Vagina (tissue), 2 donors: Measurements from ENCODE around the gene TH.

ENCODE experiments used
- CTCF ChIP-seq, 3 experiments: fragments of 450-650 bp in 2 of 3; fragments of 200-600 bp in 1 of 3; sonication (generic) in 1 of 3; IDR thresholded peaks; one replicate each; pipeline ENCODE4 v1.5.1; 2017 to 2019; ENCODE audit warnings: antibody characterized with exemption in 3 of 3, mild to moderate bottlenecking in 2 of 3, moderate library complexity in 2 of 3
- POLR2A ChIP-seq, 2 donors: fragments of 450-650 bp; IDR thresholded peaks; one replicate each; pipeline ENCODE4 v1.6.1; 2017; ENCODE audit warnings: antibody characterized with exemption in 2 of 2, mild to moderate bottlenecking in 2 of 2, moderate library complexity in 2 of 2

DNA sequence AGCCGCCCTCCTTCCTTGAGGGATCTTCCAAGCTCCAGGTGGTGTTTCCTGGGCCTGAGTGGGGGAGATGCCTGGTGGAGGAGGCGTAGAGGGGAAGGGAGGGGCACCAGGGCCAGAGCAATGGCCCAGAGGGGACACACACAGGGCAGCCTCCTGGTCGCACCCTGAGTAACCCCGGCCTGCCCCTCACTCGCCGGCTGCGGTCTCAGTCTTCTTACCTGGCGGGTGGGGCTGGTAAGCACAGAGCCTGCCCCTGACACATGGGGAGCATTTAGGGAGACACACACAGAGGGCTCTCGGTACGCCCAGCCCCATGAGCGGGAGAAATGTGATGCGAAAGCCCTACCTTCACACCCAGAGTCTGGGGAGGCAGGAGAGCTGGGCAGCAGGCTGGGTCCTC lies 56.3 kb downstream of the TH start:
- TF ChIP-seq CTCF (IDR thresholded peaks at IDR 0.05) (no peak), POLR2A (IDR thresholded peaks at IDR 0.05) (no peak)
